ENCODE data around the gene PRKAR1A.

The PRKAR1A gene

GRCh38 chr17:68535922-68536321 lies 23.7 kb downstream of the PRKAR1A start:
- TF ChIP-seq CTCF (IDR thresholded peaks at IDR 0.05): no peak
- no peak overlapping the region for H3K27ac ChIP-seq

- no peak for TF ChIP-seq ZFX (IDR thresholded peaks at IDR 0.05; ENCODE audit: borderline replicate concordance)
- H3K27ac ChIP-seq: no peak overlapping the region
Observed at GRCh38 chr17:68539548-68540467, 27.6 kb downstream of the PRKAR1A start.

- no peak for TF ChIP-seq CTCF (IDR thresholded peaks at IDR 0.05)
- TF ChIP-seq ZFX (IDR thresholded peaks at IDR 0.05; ENCODE audit: borderline replicate concordance): no peak
- H3K27ac ChIP-seq: no peak overlapping the region
Observed at GRCh38 chr17:68540981-68541380, 28.8 kb downstream of the PRKAR1A start.

GRCh38 chr17:68541816-68542215 lies 29.6 kb downstream of the PRKAR1A start:
- TF ChIP-seq CTCF (IDR thresholded peaks at IDR 0.05) (no peak), ZFX (IDR thresholded peaks at IDR 0.05; ENCODE audit: borderline replicate concordance) (no peak)
- no peak overlapping the region for H3K27ac ChIP-seq

- TF ChIP-seq CTCF (IDR thresholded peaks at IDR 0.05): no peak
- no peak for TF ChIP-seq ZFX (IDR thresholded peaks at IDR 0.05; ENCODE audit: borderline replicate concordance)
- no peak overlapping the region for H3K27ac ChIP-seq
Observed at GRCh38 chr17:68542698-68543463, 30.7 kb downstream of the PRKAR1A start.

GRCh38 chr17:68544111-68544915 lies 32.1 kb downstream of the PRKAR1A start:
- no peak overlapping the region for H3K27ac ChIP-seq
- TF ChIP-seq CTCF (IDR thresholded peaks at IDR 0.05): no peak
- TF ChIP-seq ZFX (IDR thresholded peaks at IDR 0.05; ENCODE audit: borderline replicate concordance): no peak

GRCh38 chr17:68556551-68556950 lies 44.3 kb downstream of the PRKAR1A start:
- TF ChIP-seq CTCF (IDR thresholded peaks at IDR 0.05) (no peak), ZFX (IDR thresholded peaks at IDR 0.05; ENCODE audit: borderline replicate concordance) (no peak)
- H3K27ac ChIP-seq: no peak overlapping the region

Measured in 22Rv1 (cell line).